Stimulated activated CD4-positive, alpha-beta T cell treated with anti-CD3 and anti-CD28 coated beads, TNF-alpha, amount 100 ng/mL, for 4 hours (primary cell): ENCODE measurements around the gene NPW.

ENCODE experiments used
- DNase-seq, 3 experiments: peaks; one replicate each; pipeline ENCODE4 v3.0.0-alpha.2; 2020; ENCODE audit warnings: low read depth in 3 of 3

NPW gene

GRCh38 chr16:2019518-2019920 is at the start of gene NPW:
NPW (plus strand) TSS chr16:2019785.
- no peak for DNase-seq

- DNase-seq: peak; percentile 90 to 92 (median 91)
These were observed 47.6 kb upstream of the NPW start, which contains the start of gene TBL3 for GRCh38 chr16:1971796-1972489. TBL3 (plus strand) TSS chr16:1972053; CDS start chr16:1972165, 112 bp downstream.

GRCh38 chr16:1972490-1972877 is 47.1 kb upstream of the NPW start:
- DNase-seq: no peak

- no peak for DNase-seq
These were observed 46.0 kb upstream of the NPW start for GRCh38 chr16:1973461-1974156.

GRCh38 chr16:1974157-1975070 is 45.2 kb upstream of the NPW start:
- DNase-seq: no peak

GRCh38 chr16:1975432-1976215 is 44.0 kb upstream of the NPW start:
- DNase-seq: no peak

GRCh38 chr16:1976216-1976520 is 43.4 kb upstream of the NPW start:
- DNase-seq: no peak

- no peak for DNase-seq
These were observed 42.4 kb upstream of the NPW start for GRCh38 chr16:1976951-1977874.

- no peak for DNase-seq
These were observed 41.7 kb upstream of the NPW start for GRCh38 chr16:1977875-1978268.

- no peak for DNase-seq
These were observed 41.0 kb upstream of the NPW start for GRCh38 chr16:1978476-1979120.

GRCh38 chr16:1979271-1980029 is 40.1 kb upstream of the NPW start:
- peak in 1 of 3 experiments; percentile 40 for DNase-seq

- DNase-seq: no peak
These were observed 39.4 kb upstream of the NPW start for GRCh38 chr16:1980030-1980769.

GRCh38 chr16:1980770-1981087 is 38.9 kb upstream of the NPW start:
- no peak for DNase-seq

GRCh38 chr16:1981398-1981836 is 38.2 kb upstream of the NPW start, which contains the start of gene NOXO1:
NOXO1 (minus strand) TSS chr16:1981469; CDS start chr16:1981179, 290 bp downstream.
- DNase-seq: no peak

GRCh38 chr16:1982013-1982433 is 37.6 kb upstream of the NPW start:
- no peak for DNase-seq

GRCh38 chr16:1982991-1983543 is 36.5 kb upstream of the NPW start:
- DNase-seq: no peak

GRCh38 chr16:1983544-1984346 is 35.8 kb upstream of the NPW start, which contains the start of gene GFER:
GFER (plus strand) TSS chr16:1984193; CDS start chr16:1984219, 26 bp downstream.
- DNase-seq: peak in 1 of 3 experiments; percentile 37
